Activated naive CD8-positive, alpha-beta T cell treated with anti-CD3 and anti-CD28 coated beads, Interleukin-2, amount 50 U/mL, for 24 hours (primary cell): ENCODE data around the gene EHMT1.
A peak's percentile ranks its signal among the peaks of the same experiment; 100 is the strongest.

Source experiments
- ATAC-seq: fragments of 150-1000 bp; cut with Tn5 transposase; one replicate; pipeline ENCODE4 v1.10.0; 2021
- DNase-seq: peaks from one replicate; pipeline ENCODE4 v3.0.0; 2021
- H3K27ac Mint-ChIP-seq: one replicate; pipeline ENCODE4 v1.8.0; 2021; ENCODE audit warnings: mild to moderate bottlenecking, mixed read lengths
- H3K27me3 Mint-ChIP-seq: one replicate; pipeline ENCODE4 v1.8.0; 2021; ENCODE audit warnings: mixed read lengths
- H3K36me3 Mint-ChIP-seq: one replicate; pipeline ENCODE4 v1.8.0; 2021; ENCODE audit warnings: low read depth, mixed read lengths
- H3K4me1 Mint-ChIP-seq: one replicate; pipeline ENCODE4 v1.8.0; 2021; ENCODE audit warnings: mixed read lengths
- H3K4me3 Mint-ChIP-seq: one replicate; pipeline ENCODE4 v1.8.0; 2021; ENCODE audit warnings: mild to moderate bottlenecking, moderate library complexity, mixed read lengths
- H3K9me3 Mint-ChIP-seq: one replicate; pipeline ENCODE4 v1.8.0; 2021; ENCODE audit warnings: mixed read lengths

EHMT1 gene

GRCh38 chr9:137832830-137833590, 214.2 kb downstream of the EHMT1 start:
- DNase-seq (no peak), ATAC-seq (no peak)
- Mint-ChIP-seq H3K4me3 (no peak overlapping the region), H3K4me1 (no peaks in the 10 kb centered on the region), H3K36me3 (peaks cover 14% of the 10 kb centered on the region), H3K27ac (no peak overlapping the region), H3K9me3 (no peaks in the 10 kb centered on the region), H3K27me3 (no peaks in the 10 kb centered on the region)

GRCh38 chr9:137833721-137834613, 215.2 kb downstream of the EHMT1 start:
- H3K36me3 Mint-ChIP-seq, result peaks cover 14% of the 10 kb centered on the region

GRCh38 chr9:137834846-137835546, 216.2 kb downstream of the EHMT1 start:
- no peaks in the 10 kb centered on the region for H3K4me1 Mint-ChIP-seq
- peaks cover 7% of the 10 kb centered on the region for H3K36me3 Mint-ChIP-seq
- ATAC-seq (no peak), DNase-seq (no peak)
- H3K27me3 Mint-ChIP-seq, result no peaks in the 10 kb centered on the region
- H3K4me3 Mint-ChIP-seq, result no peak overlapping the region
- no peaks in the 10 kb centered on the region for H3K9me3 Mint-ChIP-seq
- no peak overlapping the region for H3K27ac Mint-ChIP-seq

More at GRCh38 chr9:137833721-137834613, 215.2 kb downstream of the EHMT1 start:
- no peak overlapping the region for H3K4me3 Mint-ChIP-seq
- H3K4me1 Mint-ChIP-seq, result no peaks in the 10 kb centered on the region
- no peaks in the 10 kb centered on the region for H3K27me3 Mint-ChIP-seq
- DNase-seq (no peak), ATAC-seq (no peak)
- no peaks in the 10 kb centered on the region for H3K9me3 Mint-ChIP-seq
- no peak overlapping the region for H3K27ac Mint-ChIP-seq

GRCh38 chr9:137836151-137836830, 217.5 kb downstream of the EHMT1 start:
- no peak overlapping the region for H3K27ac Mint-ChIP-seq
- no peaks in the 10 kb centered on the region for H3K4me1 Mint-ChIP-seq
- peaks cover 6% of the 10 kb centered on the region for H3K36me3 Mint-ChIP-seq
- no peaks in the 10 kb centered on the region for H3K9me3 Mint-ChIP-seq
- H3K27me3 Mint-ChIP-seq, result no peaks in the 10 kb centered on the region
- ATAC-seq (peak; percentile 7), DNase-seq (no peak)
- no peak overlapping the region for H3K4me3 Mint-ChIP-seq

GRCh38 chr9:137836831-137837241, 218.0 kb downstream of the EHMT1 start:
- no peaks in the 10 kb centered on the region for H3K9me3 Mint-ChIP-seq
- H3K4me3 Mint-ChIP-seq, result no peak overlapping the region
- H3K27ac Mint-ChIP-seq, result no peak overlapping the region
- peaks cover 4% of the 10 kb centered on the region for H3K36me3 Mint-ChIP-seq
- ATAC-seq (no peak), DNase-seq (no peak)
- no peaks in the 10 kb centered on the region for H3K27me3 Mint-ChIP-seq
- no peaks in the 10 kb centered on the region for H3K4me1 Mint-ChIP-seq

GRCh38 chr9:137837345-137838278, 218.8 kb downstream of the EHMT1 start:
- Mint-ChIP-seq H3K4me3 (no peak overlapping the region), H3K9me3 (no peaks in the 10 kb centered on the region), H3K36me3 (peaks cover 4% of the 10 kb centered on the region), H3K4me1 (no peaks in the 10 kb centered on the region), H3K27ac (no peak overlapping the region), H3K27me3 (no peaks in the 10 kb centered on the region)
- ATAC-seq (peak; percentile 29), DNase-seq (no peak)

GRCh38 chr9:137838576-137838975, 219.8 kb downstream of the EHMT1 start:
- no peak overlapping the region for H3K27ac Mint-ChIP-seq

GRCh38 chr9:137843355-137843754, 224.6 kb downstream of the EHMT1 start:
- Mint-ChIP-seq H3K4me1 (no peaks in the 10 kb centered on the region), H3K9me3 (peaks cover 9% of the 10 kb centered on the region), H3K36me3 (no peaks in the 10 kb centered on the region), H3K27ac (no peak overlapping the region), H3K4me3 (no peak overlapping the region), H3K27me3 (no peaks in the 10 kb centered on the region)
- ATAC-seq (no peak), DNase-seq (no peak)

More at GRCh38 chr9:137838576-137838975, 219.8 kb downstream of the EHMT1 start:
- Mint-ChIP-seq H3K4me1 (no peaks in the 10 kb centered on the region), H3K36me3 (peaks cover 4% of the 10 kb centered on the region), H3K4me3 (no peak overlapping the region), H3K9me3 (peaks cover 4% of the 10 kb centered on the region), H3K27me3 (no peaks in the 10 kb centered on the region)
- ATAC-seq, result no peak
- DNase-seq, result no peak

- no peak for ATAC-seq
- no peak overlapping the region for H3K4me3 Mint-ChIP-seq
- no peak overlapping the region for H3K27ac Mint-ChIP-seq
- no peaks in the 10 kb centered on the region for H3K27me3 Mint-ChIP-seq
- peaks cover 3% of the 10 kb centered on the region for H3K36me3 Mint-ChIP-seq
- no peak for DNase-seq
- H3K4me1 Mint-ChIP-seq, result no peaks in the 10 kb centered on the region
- H3K9me3 Mint-ChIP-seq, result peaks cover 20% of the 10 kb centered on the region
Measured at GRCh38 chr9:137851516-137852267, 232.9 kb downstream of the EHMT1 start.

- Mint-ChIP-seq H3K9me3 (peaks cover 20% of the 10 kb centered on the region), H3K36me3 (peaks cover 3% of the 10 kb centered on the region), H3K27me3 (no peaks in the 10 kb centered on the region), H3K27ac (no peak overlapping the region), H3K4me3 (no peak overlapping the region), H3K4me1 (no peaks in the 10 kb centered on the region)
- DNase-seq (no peak), ATAC-seq (no peak)
Measured at GRCh38 chr9:137853392-137853995, 234.7 kb downstream of the EHMT1 start.

- Mint-ChIP-seq H3K9me3 (peaks cover 27% of the 10 kb centered on the region), H3K27me3 (peaks cover 1% of the 10 kb centered on the region), H3K4me3 (no peak overlapping the region), H3K27ac (no peak overlapping the region), H3K36me3 (no peaks in the 10 kb centered on the region), H3K4me1 (no peaks in the 10 kb centered on the region)
- ATAC-seq (no peak), DNase-seq (no peak)
Measured at GRCh38 chr9:137860361-137860760, 241.6 kb downstream of the EHMT1 start.

GRCh38 chr9:137865581-137866145, 246.9 kb downstream of the EHMT1 start:
- H3K27ac Mint-ChIP-seq, result no peak overlapping the region
- no peak for ATAC-seq
- no peak overlapping the region for H3K4me3 Mint-ChIP-seq
- H3K36me3 Mint-ChIP-seq, result no peaks in the 10 kb centered on the region
- DNase-seq, result no peak
- peaks cover 12% of the 10 kb centered on the region for H3K9me3 Mint-ChIP-seq
- peaks cover 2% of the 10 kb centered on the region for H3K4me1 Mint-ChIP-seq
- H3K27me3 Mint-ChIP-seq, result peaks cover 14% of the 10 kb centered on the region
